Epithelial cell of prostate (primary cell): ENCODE results near the gene RPS6KA5.
"Not testable (repeated sequence)": the region's sequence is repeated elsewhere in the genome, so short reads cannot be mapped to it uniquely, and the experiment has no call there.

ENCODE experiments used
- DNase-seq: peaks from one replicate; pipeline ENCODE4 v3.0.0-alpha.2; 2011; ENCODE audit warnings: low read depth, low spot score
- H3K27ac ChIP-seq: fragments of 450-650 bp; 2 replicates; pipeline ENCODE4 v1.5.1; 2017; ENCODE audit warnings: mild to moderate bottlenecking

Gene RPS6KA5

GRCh38 chr14:90956273-90956672, 104.2 kb downstream of the RPS6KA5 start:
- no peak overlapping the region for H3K27ac ChIP-seq
- no peak for DNase-seq

- H3K27ac ChIP-seq, DNase-seq: not testable (repeated sequence)
Observed at GRCh38 chr14:90953643-90954042, 106.8 kb downstream of the RPS6KA5 start.

- DNase-seq: no peak
- no peak overlapping the region for H3K27ac ChIP-seq
Observed at GRCh38 chr14:90943367-90943766, 117.1 kb downstream of the RPS6KA5 start.

- DNase-seq: no peak
Observed at GRCh38 chr14:90942511-90942910, 117.9 kb downstream of the RPS6KA5 start.

GRCh38 chr14:90941706-90942105, 118.7 kb downstream of the RPS6KA5 start:
- no peak for DNase-seq
- no peak overlapping the region for H3K27ac ChIP-seq

More at GRCh38 chr14:90942511-90942910, 117.9 kb downstream of the RPS6KA5 start:
- H3K27ac ChIP-seq: no peak overlapping the region

GRCh38 chr14:90940318-90940962, 120.0 kb downstream of the RPS6KA5 start:
- no peak for DNase-seq
- no peak overlapping the region for H3K27ac ChIP-seq

- not testable (repeated sequence) for H3K27ac ChIP-seq, DNase-seq
Observed at GRCh38 chr14:90939252-90939795, 121.1 kb downstream of the RPS6KA5 start.

GRCh38 chr14:90938615-90939014, 121.8 kb downstream of the RPS6KA5 start:
- no peak for DNase-seq

GRCh38 chr14:90936757-90937440, 123.5 kb downstream of the RPS6KA5 start:
- DNase-seq: no peak
- H3K27ac ChIP-seq: no peak overlapping the region

More at GRCh38 chr14:90938615-90939014, 121.8 kb downstream of the RPS6KA5 start:
- H3K27ac ChIP-seq: no peak overlapping the region

- peak overlapping the region; percentile 32 for H3K27ac ChIP-seq
- no peak for DNase-seq
Observed at GRCh38 chr14:90924621-90925340, 135.7 kb downstream of the RPS6KA5 start.

GRCh38 chr14:90922141-90922540, 138.3 kb downstream of the RPS6KA5 start:
- H3K27ac ChIP-seq: no peak overlapping the region
- DNase-seq: no peak

- no peak for DNase-seq
- H3K27ac ChIP-seq: no peak overlapping the region
Observed at GRCh38 chr14:90911121-90911520, 149.3 kb downstream of the RPS6KA5 start.

GRCh38 chr14:90907178-90907577, 153.3 kb downstream of the RPS6KA5 start:
- no peak for DNase-seq
- H3K27ac ChIP-seq: no peak overlapping the region

- DNase-seq: no peak
- H3K27ac ChIP-seq: peak overlapping the region; percentile 24
Observed at GRCh38 chr14:90905531-90905930, 154.9 kb downstream of the RPS6KA5 start.

- DNase-seq: no peak
Observed at GRCh38 chr14:90903101-90903500, 157.3 kb downstream of the RPS6KA5 start.

GRCh38 chr14:90900476-90901083, 159.9 kb downstream of the RPS6KA5 start:
- no peak for DNase-seq
- H3K27ac ChIP-seq: no peak overlapping the region

More at GRCh38 chr14:90903101-90903500, 157.3 kb downstream of the RPS6KA5 start:
- H3K27ac ChIP-seq: no peak overlapping the region

GRCh38 chr14:90897022-90897421, 163.4 kb downstream of the RPS6KA5 start:
- DNase-seq: no peak
- H3K27ac ChIP-seq: no peak overlapping the region

- H3K27ac ChIP-seq: no peak overlapping the region
- no peak for DNase-seq
Observed at GRCh38 chr14:90894241-90894640, 166.2 kb downstream of the RPS6KA5 start.

- no peak for DNase-seq
- no peak overlapping the region for H3K27ac ChIP-seq
Observed at GRCh38 chr14:90893510-90893909, 166.9 kb downstream of the RPS6KA5 start.

GRCh38 chr14:90892970-90893369, 167.5 kb downstream of the RPS6KA5 start:
- no peak overlapping the region for H3K27ac ChIP-seq
- DNase-seq: no peak
